ENCODE data around the gene DHRSX.
A peak's percentile ranks its signal among the peaks of the same experiment; 100 is the strongest.
"Not testable (repeated sequence)": the region's sequence is repeated elsewhere in the genome, so short reads cannot be mapped to it uniquely, and the experiment has no call there.

Gene DHRSX

GRCh38 chrX:2251211-2251610 is 249.6 kb downstream of the DHRSX start:
- Histone ChIP-seq H4K20me1 (peaks cover 0 to 3% (median 0%) of the 10 kb centered on the region in 11 experiments; a peak in 1 of 22 replicates), H3K27ac (no peak overlapping the region), H3K9ac (no peak overlapping the region), H3K4me3 (no peak overlapping the region), H3K36me3 (peaks cover 7 to 45% (median 31%) of the 10 kb centered on the region in 11 experiments; a peak in 20 of 22 replicates), H3K4me1 (peaks cover 0 to 11% (median 4%) of the 10 kb centered on the region in 10 experiments; a peak in 8 of 20 replicates), H3K9me3 (replicated peaks in 1 of 11) (peaks cover 37 to 77% (median 57%) of the 10 kb centered on the region in 11 experiments), H3K4me2 (peak overlapping the region in 5 of 11 experiments; percentile 11 to 48 (median 33); a peak in 8 of 22 replicates), H3K27me3 (no peaks in the 10 kb centered on the region)
- TF ChIP-seq Cebpa-rat (IDR thresholded peaks at IDR 0.05), result no peak

GRCh38 chrX:2243913-2244460 is 256.8 kb downstream of the DHRSX start:
- Histone ChIP-seq H3K27ac (no peak overlapping the region), H3K4me1 (peaks cover 0 to 11% (median 5%) of the 10 kb centered on the region in 10 experiments; a peak in 12 of 20 replicates), H3K9me3 (replicated peaks in 1 of 11) (peaks cover 0 to 42% (median 11%) of the 10 kb centered on the region in 11 experiments; a peak in 14 of 22 replicates), H3K9ac (no peak overlapping the region), H3K27me3 (no peaks in the 10 kb centered on the region), H3K4me3 (no peak overlapping the region), H3K36me3 (peaks cover 23 to 48% (median 43%) of the 10 kb centered on the region in 11 experiments; a peak in 21 of 22 replicates), H4K20me1 (no peaks in the 10 kb centered on the region; a peak in 1 of 22 replicates), H3K4me2 (no peak overlapping the region)
- TF ChIP-seq Cebpa-rat (IDR thresholded peaks at IDR 0.05), result no peak

GRCh38 chrX:2242980-2243379 is 257.8 kb downstream of the DHRSX start:
- Histone ChIP-seq H3K9ac (no peak overlapping the region), H3K36me3 (peaks cover 23 to 51% (median 43%) of the 10 kb centered on the region in 11 experiments; a peak in 21 of 22 replicates), H3K4me1 (peaks cover 0 to 21% (median 15%) of the 10 kb centered on the region in 10 experiments; a peak in 12 of 20 replicates), H3K9me3 (replicated peaks in 1 of 11) (peaks cover 0 to 39% (median 11%) of the 10 kb centered on the region in 11 experiments; a peak in 13 of 22 replicates), H4K20me1 (peaks cover 0 to 7% (median 0%) of the 10 kb centered on the region in 11 experiments; a peak in 2 of 22 replicates), H3K27me3 (no peaks in the 10 kb centered on the region), H3K4me2 (no peak overlapping the region), H3K27ac (no peak overlapping the region), H3K4me3 (no peak overlapping the region)
- TF ChIP-seq Cebpa-rat (IDR thresholded peaks at IDR 0.05), result no peak

- no peak for TF ChIP-seq Cebpa-rat (IDR thresholded peaks at IDR 0.05)
- H3K9me3 ChIP-seq (replicated peaks in 1 of 11), result peaks cover 0 to 33% (median 11%) of the 10 kb centered on the region in 11 experiments; a peak in 12 of 22 replicates
- no peak overlapping the region for H3K27ac ChIP-seq
These were observed 258.4 kb downstream of the DHRSX start for GRCh38 chrX:2242326-2242725.

GRCh38 chrX:2241496-2241895 is 259.3 kb downstream of the DHRSX start:
- not testable (repeated sequence) for H3K27ac ChIP-seq, H3K4me3 ChIP-seq, H3K27me3 ChIP-seq, H3K4me2 ChIP-seq, H3K9ac ChIP-seq, H4K20me1 ChIP-seq
- Histone ChIP-seq H3K9me3 (replicated peaks in 1 of 11) (peaks cover 0 to 29% (median 11%) of the 10 kb centered on the region in 11 experiments; a peak in 12 of 22 replicates), H3K4me1 (peaks cover 0 to 25% (median 17%) of the 10 kb centered on the region in 10 experiments; a peak in 12 of 20 replicates), H3K36me3 (peaks cover 27 to 64% (median 52%) of the 10 kb centered on the region in 11 experiments; a peak in 21 of 22 replicates)

More at GRCh38 chrX:2242326-2242725, 258.4 kb downstream of the DHRSX start:
- Histone ChIP-seq H3K4me2 (no peak overlapping the region), H3K9ac (no peak overlapping the region), H3K4me1 (peaks cover 0 to 25% (median 17%) of the 10 kb centered on the region in 10 experiments; a peak in 12 of 20 replicates), H3K27me3 (no peaks in the 10 kb centered on the region), H4K20me1 (peaks cover 0 to 9% (median 0%) of the 10 kb centered on the region in 11 experiments; a peak in 2 of 22 replicates), H3K36me3 (peaks cover 27 to 58% (median 48%) of the 10 kb centered on the region in 11 experiments; a peak in 21 of 22 replicates), H3K4me3 (no peak overlapping the region)

- H4K20me1 ChIP-seq, H3K4me2 ChIP-seq, H3K27ac ChIP-seq, H3K9ac ChIP-seq, H3K4me3 ChIP-seq, H3K27me3 ChIP-seq: not testable (repeated sequence)
- H3K9me3 ChIP-seq (replicated peaks in 1 of 11), result peaks cover 0 to 29% (median 11%) of the 10 kb centered on the region in 11 experiments; a peak in 12 of 22 replicates
- H3K4me1 ChIP-seq, result peaks cover 0 to 25% (median 17%) of the 10 kb centered on the region in 10 experiments; a peak in 12 of 20 replicates
- H3K36me3 ChIP-seq, result peaks cover 27 to 68% (median 52%) of the 10 kb centered on the region in 11 experiments; a peak in 21 of 22 replicates
These were observed 260.0 kb downstream of the DHRSX start for GRCh38 chrX:2240761-2241160.

- no peaks in the 10 kb centered on the region for H3K27me3 ChIP-seq
- H3K4me1 ChIP-seq, result peaks cover 0 to 25% (median 18%) of the 10 kb centered on the region in 10 experiments; a peak in 14 of 20 replicates
- H3K4me3 ChIP-seq, result no peak overlapping the region
- no peak overlapping the region for H3K9ac ChIP-seq
- peaks cover 0 to 17% (median 6%) of the 10 kb centered on the region in 11 experiments; a peak in 10 of 22 replicates for H3K9me3 ChIP-seq (replicated peaks in 1 of 11)
- peak overlapping the region in 6 of 11 experiments; percentile 5 to 58 (median 47); a peak in 11 of 22 replicates for H3K4me2 ChIP-seq
- no peak for TF ChIP-seq Cebpa-rat (IDR thresholded peaks at IDR 0.05)
- peaks cover 0 to 18% (median 4%) of the 10 kb centered on the region in 11 experiments; a peak in 7 of 22 replicates for H4K20me1 ChIP-seq
- no peak overlapping the region for H3K27ac ChIP-seq
- peaks cover 28 to 88% (median 55%) of the 10 kb centered on the region in 11 experiments; a peak in 21 of 22 replicates for H3K36me3 ChIP-seq
These were observed 262.8 kb downstream of the DHRSX start for GRCh38 chrX:2237976-2238375.

- no peak overlapping the region for H3K4me3 ChIP-seq
- H3K9ac ChIP-seq, result no peak overlapping the region
- peaks cover 0 to 48% (median 17%) of the 10 kb centered on the region in 11 experiments; a peak in 16 of 22 replicates for H3K9me3 ChIP-seq (replicated peaks in 1 of 11)
- H3K27me3 ChIP-seq, result no peaks in the 10 kb centered on the region
- peaks cover 0 to 10% (median 4%) of the 10 kb centered on the region in 11 experiments; a peak in 7 of 22 replicates for H4K20me1 ChIP-seq
- TF ChIP-seq Cebpa-rat (IDR thresholded peaks at IDR 0.05), result no peak
- H3K4me1 ChIP-seq, result peaks cover 0 to 17% (median 12%) of the 10 kb centered on the region in 10 experiments; a peak in 15 of 20 replicates
- H3K4me2 ChIP-seq, result no peak overlapping the region
- H3K36me3 ChIP-seq, result peaks cover 27 to 67% (median 42%) of the 10 kb centered on the region in 11 experiments; a peak in 21 of 22 replicates
- H3K27ac ChIP-seq, result no peak overlapping the region
These were observed 269.1 kb downstream of the DHRSX start for GRCh38 chrX:2231570-2232192.

- Histone ChIP-seq H3K36me3 (peaks cover 31 to 70% (median 44%) of the 10 kb centered on the region in 11 experiments; a peak in 21 of 22 replicates), H3K4me3 (no peak overlapping the region), H3K9me3 (replicated peaks in 1 of 11) (peaks cover 0 to 48% (median 20%) of the 10 kb centered on the region in 11 experiments; a peak in 17 of 22 replicates), H3K4me1 (peaks cover 0 to 17% (median 12%) of the 10 kb centered on the region in 10 experiments; a peak in 15 of 20 replicates), H3K4me2 (no peak overlapping the region), H3K27ac (no peak overlapping the region), H4K20me1 (peaks cover 0 to 10% (median 4%) of the 10 kb centered on the region in 11 experiments; a peak in 7 of 22 replicates), H3K27me3 (no peaks in the 10 kb centered on the region), H3K9ac (no peak overlapping the region)
- no peak for TF ChIP-seq Cebpa-rat (IDR thresholded peaks at IDR 0.05)
These were observed 270.3 kb downstream of the DHRSX start for GRCh38 chrX:2230457-2230856.
